Measurements from ENCODE around the gene COP1.
"Not testable (repeated sequence)": the region's sequence is repeated elsewhere in the genome, so short reads cannot be mapped to it uniquely, and the experiment has no call there.

COP1 gene

DNA sequence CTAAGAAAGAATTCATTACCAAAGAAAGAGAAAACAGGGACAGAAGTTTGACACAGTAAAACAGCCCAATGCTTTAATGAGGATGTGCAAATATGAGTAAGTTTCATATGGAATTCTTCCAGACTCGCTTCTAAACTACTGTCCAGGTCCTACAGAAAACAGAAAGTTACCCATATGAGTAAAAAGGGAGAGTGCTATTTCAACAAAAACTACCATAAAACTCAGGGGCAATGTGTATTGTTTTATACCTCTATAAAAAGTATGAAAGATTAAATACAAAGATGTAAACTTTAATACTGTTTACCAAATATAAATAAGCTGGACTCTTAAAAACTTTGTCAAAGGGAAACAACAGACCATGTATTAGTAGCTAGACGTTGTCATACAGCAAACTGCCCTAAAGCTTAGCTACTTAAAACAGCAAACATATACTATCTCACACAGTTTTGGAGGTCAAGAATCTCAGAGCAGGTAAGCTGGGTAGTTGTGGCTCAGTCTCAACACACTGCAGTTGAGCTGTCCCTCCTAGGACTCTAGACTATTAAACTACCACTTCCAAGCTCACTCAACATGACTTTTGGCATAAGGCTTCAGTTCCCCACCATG is 174.9 kb downstream of the COP1 start:
- Mint-ChIP-seq H3K27ac (no peak overlapping the region), H3K9me3 (no peaks in the 10 kb centered on the region), H3K36me3 (ENCODE audit: low read depth) (peaks cover 27% of the 10 kb centered on the region), H3K27me3 (ENCODE audit: low read depth) (no peaks in the 10 kb centered on the region), H3K4me1 (ENCODE audit: low read depth) (peaks cover 6% of the 10 kb centered on the region), H3K4me3 (no peak overlapping the region)
- DNase-seq (ENCODE audit: low spot score) = no peak

DNA sequence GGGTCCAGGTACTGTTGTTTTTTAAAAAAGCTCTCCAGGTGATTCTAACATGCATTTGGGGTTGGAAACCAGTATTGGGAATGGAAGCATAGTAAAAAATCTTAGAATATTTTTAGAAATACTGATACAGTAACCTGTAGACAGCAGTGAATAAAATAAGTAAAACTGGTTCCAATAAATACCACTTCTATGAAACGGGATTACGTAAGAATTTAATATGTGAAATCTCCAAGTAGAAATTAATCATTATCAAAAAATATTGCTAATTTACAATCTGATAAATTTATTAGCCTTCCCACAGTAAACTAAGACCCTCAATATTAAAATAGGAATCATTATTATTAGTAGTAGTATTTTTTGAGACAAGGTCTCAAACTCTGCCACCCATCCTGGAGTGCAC is 177.5 kb downstream of the COP1 start:
- Mint-ChIP-seq H3K4me3 (no peak overlapping the region), H3K27me3 (ENCODE audit: low read depth) (no peaks in the 10 kb centered on the region), H3K36me3 (ENCODE audit: low read depth) (peaks cover 25% of the 10 kb centered on the region), H3K4me1 (ENCODE audit: low read depth) (peaks cover 7% of the 10 kb centered on the region), H3K27ac (no peak overlapping the region), H3K9me3 (no peaks in the 10 kb centered on the region)
- DNase-seq (ENCODE audit: low spot score) = no peak

GRCh38 chr1:176029155-176029554 is 177.9 kb downstream of the COP1 start:
- H3K9me3 Mint-ChIP-seq = no peaks in the 10 kb centered on the region
- no peaks in the 10 kb centered on the region for H3K27me3 Mint-ChIP-seq (ENCODE audit: low read depth)
- no peak overlapping the region for H3K4me3 Mint-ChIP-seq
- peaks cover 11% of the 10 kb centered on the region for H3K4me1 Mint-ChIP-seq (ENCODE audit: low read depth)
- H3K27ac Mint-ChIP-seq = no peak overlapping the region
- H3K36me3 Mint-ChIP-seq (ENCODE audit: low read depth) = peaks cover 28% of the 10 kb centered on the region
- no peak for DNase-seq (ENCODE audit: low spot score)

- H3K4me1 Mint-ChIP-seq (ENCODE audit: low read depth) = peaks cover 11% of the 10 kb centered on the region
- peak; percentile 10 for DNase-seq (ENCODE audit: low spot score)
- not testable (repeated sequence) for H3K27ac Mint-ChIP-seq; H3K27me3 Mint-ChIP-seq (ENCODE audit: low read depth); H3K4me3 Mint-ChIP-seq; H3K9me3 Mint-ChIP-seq
- H3K36me3 Mint-ChIP-seq (ENCODE audit: low read depth) = peaks cover 30% of the 10 kb centered on the region
Observed at GRCh38 chr1:176027934-176028333, 179.2 kb downstream of the COP1 start.

GRCh38 chr1:176022574-176022973 is 184.5 kb downstream of the COP1 start:
- H3K27ac Mint-ChIP-seq = no peak overlapping the region
- no peak for DNase-seq (ENCODE audit: low spot score)
- H3K36me3 Mint-ChIP-seq (ENCODE audit: low read depth) = peaks cover 25% of the 10 kb centered on the region
- no peak overlapping the region for H3K4me3 Mint-ChIP-seq
- H3K27me3 Mint-ChIP-seq (ENCODE audit: low read depth) = no peaks in the 10 kb centered on the region
- peaks cover 5% of the 10 kb centered on the region for H3K4me1 Mint-ChIP-seq (ENCODE audit: low read depth)
- no peaks in the 10 kb centered on the region for H3K9me3 Mint-ChIP-seq

- Mint-ChIP-seq H3K27me3 (ENCODE audit: low read depth) (no peaks in the 10 kb centered on the region), H3K4me3 (no peak overlapping the region), H3K27ac (no peak overlapping the region), H3K36me3 (ENCODE audit: low read depth) (peaks cover 19% of the 10 kb centered on the region), H3K4me1 (ENCODE audit: low read depth) (no peaks in the 10 kb centered on the region), H3K9me3 (no peaks in the 10 kb centered on the region)
- DNase-seq (ENCODE audit: low spot score) = no peak
Observed at GRCh38 chr1:176017722-176018121, 189.4 kb downstream of the COP1 start.

- no peak overlapping the region for H3K27ac Mint-ChIP-seq
- H3K4me3 Mint-ChIP-seq = no peak overlapping the region
- no peaks in the 10 kb centered on the region for H3K4me1 Mint-ChIP-seq (ENCODE audit: low read depth)
- H3K36me3 Mint-ChIP-seq (ENCODE audit: low read depth) = peaks cover 23% of the 10 kb centered on the region
- no peaks in the 10 kb centered on the region for H3K27me3 Mint-ChIP-seq (ENCODE audit: low read depth)
- no peak for DNase-seq (ENCODE audit: low spot score)
- peaks cover 12% of the 10 kb centered on the region for H3K9me3 Mint-ChIP-seq
Observed at GRCh38 chr1:176009951-176010350, 197.1 kb downstream of the COP1 start.

- H3K9me3 Mint-ChIP-seq = peaks cover 14% of the 10 kb centered on the region
- H3K4me1 Mint-ChIP-seq (ENCODE audit: low read depth); H3K27me3 Mint-ChIP-seq (ENCODE audit: low read depth); H3K27ac Mint-ChIP-seq; H3K4me3 Mint-ChIP-seq; DNase-seq (ENCODE audit: low spot score): not testable (repeated sequence)
- peaks cover 18% of the 10 kb centered on the region for H3K36me3 Mint-ChIP-seq (ENCODE audit: low read depth)
Observed at GRCh38 chr1:176007756-176008389, 199.2 kb downstream of the COP1 start.

GRCh38 chr1:175994660-175995059 is 212.4 kb downstream of the COP1 start:
- not testable (repeated sequence) for H3K4me3 Mint-ChIP-seq

GRCh38 chr1:175992825-175993224 is 214.3 kb downstream of the COP1 start:
- peaks cover 26% of the 10 kb centered on the region for H3K36me3 Mint-ChIP-seq (ENCODE audit: low read depth)
- not testable (repeated sequence) for H3K4me3 Mint-ChIP-seq; H3K27me3 Mint-ChIP-seq (ENCODE audit: low read depth); H3K9me3 Mint-ChIP-seq; H3K4me1 Mint-ChIP-seq (ENCODE audit: low read depth); H3K27ac Mint-ChIP-seq; DNase-seq (ENCODE audit: low spot score)

More at GRCh38 chr1:175994660-175995059, 212.4 kb downstream of the COP1 start:
- Mint-ChIP-seq H3K9me3 (peaks cover 13% of the 10 kb centered on the region), H3K36me3 (ENCODE audit: low read depth) (peaks cover 21% of the 10 kb centered on the region)
- H3K27me3 Mint-ChIP-seq (ENCODE audit: low read depth); H3K27ac Mint-ChIP-seq; H3K4me1 Mint-ChIP-seq (ENCODE audit: low read depth); DNase-seq (ENCODE audit: low spot score): not testable (repeated sequence)

DNA sequence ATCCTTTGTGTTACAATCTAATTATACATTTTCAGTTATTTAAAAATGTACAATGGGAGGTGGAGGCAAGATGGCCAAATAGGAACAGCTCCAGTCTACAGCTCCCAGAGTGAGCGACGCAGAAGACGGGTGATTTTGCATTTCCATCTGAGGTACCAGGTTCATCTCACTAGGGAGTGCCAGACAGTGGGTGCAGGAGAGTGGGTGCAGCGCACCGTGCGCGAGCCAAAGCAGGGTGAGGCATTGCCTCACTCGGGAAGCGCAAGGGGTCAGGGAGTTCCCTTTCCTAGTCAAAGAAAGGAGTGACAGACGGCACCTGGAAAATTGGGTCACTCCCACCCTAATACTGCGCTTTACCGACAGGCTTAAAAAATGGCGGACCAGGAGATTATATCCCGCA is 214.9 kb downstream of the COP1 start:
- H3K4me3 Mint-ChIP-seq = not testable (repeated sequence)

GRCh38 chr1:175984813-175985212 is 222.3 kb downstream of the COP1 start:
- no peaks in the 10 kb centered on the region for H3K27me3 Mint-ChIP-seq (ENCODE audit: low read depth)
- H3K27ac Mint-ChIP-seq = no peak overlapping the region
- H3K9me3 Mint-ChIP-seq = peaks cover 34% of the 10 kb centered on the region
- peaks cover 65% of the 10 kb centered on the region for H3K36me3 Mint-ChIP-seq (ENCODE audit: low read depth)
- no peaks in the 10 kb centered on the region for H3K4me1 Mint-ChIP-seq (ENCODE audit: low read depth)
- H3K4me3 Mint-ChIP-seq = no peak overlapping the region
- no peak for DNase-seq (ENCODE audit: low spot score)

More for the DNA sequence above, 214.9 kb downstream of the COP1 start:
- not testable (repeated sequence) for DNase-seq (ENCODE audit: low spot score); H3K27ac Mint-ChIP-seq; H3K9me3 Mint-ChIP-seq; H3K4me1 Mint-ChIP-seq (ENCODE audit: low read depth); H3K27me3 Mint-ChIP-seq (ENCODE audit: low read depth)
- H3K36me3 Mint-ChIP-seq (ENCODE audit: low read depth) = peaks cover 28% of the 10 kb centered on the region

- Mint-ChIP-seq H3K4me3 (no peak overlapping the region), H3K36me3 (ENCODE audit: low read depth) (peaks cover 64% of the 10 kb centered on the region)
Observed at GRCh38 chr1:175984057-175984812, 222.9 kb downstream of the COP1 start.

GRCh38 chr1:175983363-175983762 is 223.7 kb downstream of the COP1 start:
- not testable (repeated sequence) for H3K4me1 Mint-ChIP-seq (ENCODE audit: low read depth); H3K4me3 Mint-ChIP-seq; H3K27me3 Mint-ChIP-seq (ENCODE audit: low read depth); DNase-seq (ENCODE audit: low spot score); H3K27ac Mint-ChIP-seq
- peaks cover 62% of the 10 kb centered on the region for H3K36me3 Mint-ChIP-seq (ENCODE audit: low read depth)
- H3K9me3 Mint-ChIP-seq = peaks cover 34% of the 10 kb centered on the region

More at GRCh38 chr1:175984057-175984812, 222.9 kb downstream of the COP1 start:
- no peak for DNase-seq (ENCODE audit: low spot score)
- H3K9me3 Mint-ChIP-seq = peaks cover 34% of the 10 kb centered on the region
- no peaks in the 10 kb centered on the region for H3K27me3 Mint-ChIP-seq (ENCODE audit: low read depth)
- H3K27ac Mint-ChIP-seq = no peak overlapping the region
- no peaks in the 10 kb centered on the region for H3K4me1 Mint-ChIP-seq (ENCODE audit: low read depth)

All from T-helper 2 cell treated with Interferon-gamma antibody and Interleukin-4, amounts not matched to agents 5 μg/mL and 100 μg/mL, for 36 hours (primary cell).